Subcutaneous abdominal adipose tissue (tissue), 5 donors: ENCODE data around the gene SCMH1.

Experiments
- H3K27ac ChIP-seq: one replicate; pipeline ENCODE4 v1.7.0; 2013; ENCODE audit warnings: low read depth, mild to moderate bottlenecking, inconsistent platforms, low read length, moderate library complexity
- H3K27me3 ChIP-seq, 5 donors: one replicate each; pipeline ENCODE4 v1.7.0; 2013; ENCODE audit warnings: low read length in 5 of 5, inconsistent platforms in 1 of 5; ENCODE audit not compliant: control insufficient read depth in 5 of 5, insufficient read depth in 4 of 5
- H3K36me3 ChIP-seq, 5 donors: one replicate each; pipeline ENCODE4 v1.7.0; 2013; ENCODE audit warnings: low read length in 5 of 5; ENCODE audit not compliant: control insufficient read depth in 5 of 5, insufficient read depth in 5 of 5
- H3K4me1 ChIP-seq, 5 donors: one replicate each; pipeline ENCODE4 v1.7.0; 2013; ENCODE audit warnings: low read length in 5 of 5, mild to moderate bottlenecking in 3 of 5, moderate library complexity in 1 of 5; ENCODE audit not compliant: control insufficient read depth in 5 of 5, insufficient read depth in 5 of 5
- H3K4me3 ChIP-seq, 5 donors: one replicate each; pipeline ENCODE4 v1.7.0; 2013; ENCODE audit warnings: low read length in 5 of 5, low read depth in 1 of 5
- H3K9ac ChIP-seq, 5 donors: one replicate each; pipeline ENCODE4 v1.7.0; 2013; ENCODE audit warnings: low read length in 5 of 5, mild to moderate bottlenecking in 4 of 5, moderate library complexity in 3 of 5
- H3K9me3 ChIP-seq, 5 donors: one replicate each; pipeline ENCODE4 v1.7.0; 2013; ENCODE audit warnings: low read length in 5 of 5; ENCODE audit not compliant: control insufficient read depth in 5 of 5
- donor health status: healthy.
- donor health status: healthy.
- donor health status: healthy.
- donor health status: healthy.
- donor health status: healthy.

The SCMH1 gene

GRCh38 chr1:40985875-40986274, 256.2 kb downstream of the SCMH1 start:
- Histone ChIP-seq H3K36me3 (peaks cover 16 to 56% (median 39%) of the 10 kb centered on the region in 5 donors), H3K9me3 (no peaks in the 10 kb centered on the region), H3K27me3 (no peaks in the 10 kb centered on the region), H3K9ac (no peak overlapping the region), H3K27ac (no peak overlapping the region), H3K4me3 (no peak overlapping the region), H3K4me1 (peaks cover 0 to 13% (median 10%) of the 10 kb centered on the region in 5 donors)

- Histone ChIP-seq H3K4me3 (no peak overlapping the region), H3K36me3 (peaks cover 14 to 51% (median 32%) of the 10 kb centered on the region in 5 donors), H3K27me3 (no peaks in the 10 kb centered on the region), H3K27ac (no peak overlapping the region), H3K4me1 (peaks cover 2 to 20% (median 17%) of the 10 kb centered on the region in 5 donors), H3K9me3 (no peaks in the 10 kb centered on the region), H3K9ac (no peak overlapping the region)
These were observed 256.9 kb downstream of the SCMH1 start for GRCh38 chr1:40985161-40985560.

GRCh38 chr1:40984531-40984930, 257.6 kb downstream of the SCMH1 start:
- H3K9me3 ChIP-seq = no peaks in the 10 kb centered on the region
- H3K27ac ChIP-seq = no peak overlapping the region
- H3K9ac ChIP-seq = no peak overlapping the region
- H3K4me1 ChIP-seq = peaks cover 2 to 21% (median 18%) of the 10 kb centered on the region in 5 donors
- peaks cover 11 to 50% (median 30%) of the 10 kb centered on the region in 5 donors for H3K36me3 ChIP-seq
- H3K4me3 ChIP-seq = no peak overlapping the region
- H3K27me3 ChIP-seq = no peaks in the 10 kb centered on the region

GRCh38 chr1:40984066-40984465, 258.0 kb downstream of the SCMH1 start:
- H3K4me1 ChIP-seq = peaks cover 2 to 26% (median 20%) of the 10 kb centered on the region in 5 donors
- H3K27me3 ChIP-seq = no peaks in the 10 kb centered on the region

GRCh38 chr1:40983286-40983685, 258.8 kb downstream of the SCMH1 start:
- H3K9me3 ChIP-seq = no peaks in the 10 kb centered on the region
- H3K27ac ChIP-seq = no peak overlapping the region
- peaks cover 2 to 29% (median 23%) of the 10 kb centered on the region in 5 donors for H3K4me1 ChIP-seq
- H3K36me3 ChIP-seq = peaks cover 7 to 38% (median 23%) of the 10 kb centered on the region in 5 donors
- no peak overlapping the region for H3K9ac ChIP-seq
- no peaks in the 10 kb centered on the region for H3K27me3 ChIP-seq
- no peak overlapping the region for H3K4me3 ChIP-seq

More at GRCh38 chr1:40984066-40984465, 258.0 kb downstream of the SCMH1 start:
- Histone ChIP-seq H3K9ac (no peak overlapping the region), H3K9me3 (no peaks in the 10 kb centered on the region), H3K27ac (no peak overlapping the region), H3K36me3 (peaks cover 11 to 45% (median 26%) of the 10 kb centered on the region in 5 donors), H3K4me3 (no peak overlapping the region)

DNA sequence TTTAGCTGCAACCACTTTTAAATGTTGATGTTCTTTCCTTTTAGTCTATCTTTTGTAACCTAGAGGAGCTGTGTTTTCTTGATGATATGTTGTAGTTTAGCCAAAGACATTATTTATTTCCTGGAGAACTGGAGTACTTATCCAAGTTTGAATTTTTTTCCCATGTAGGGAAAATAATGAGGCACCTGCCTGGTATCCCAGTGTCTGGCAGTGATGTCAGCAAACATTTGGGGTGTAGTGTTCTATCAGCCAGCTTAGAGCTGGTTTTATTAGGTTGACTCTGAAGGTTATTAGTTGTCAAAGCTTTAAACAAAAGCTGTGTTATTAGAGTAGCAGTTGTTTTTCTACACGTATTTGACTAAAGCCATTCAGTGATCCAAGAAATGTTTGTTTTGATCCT, 259.4 kb downstream of the SCMH1 start:
- H3K4me3 ChIP-seq = no peak overlapping the region
- peaks cover 6 to 32% (median 21%) of the 10 kb centered on the region in 5 donors for H3K36me3 ChIP-seq
- H3K9ac ChIP-seq = no peak overlapping the region
- H3K9me3 ChIP-seq = no peaks in the 10 kb centered on the region
- peaks cover 2 to 29% (median 23%) of the 10 kb centered on the region in 5 donors for H3K4me1 ChIP-seq
- no peaks in the 10 kb centered on the region for H3K27me3 ChIP-seq
- H3K27ac ChIP-seq = no peak overlapping the region

DNA sequence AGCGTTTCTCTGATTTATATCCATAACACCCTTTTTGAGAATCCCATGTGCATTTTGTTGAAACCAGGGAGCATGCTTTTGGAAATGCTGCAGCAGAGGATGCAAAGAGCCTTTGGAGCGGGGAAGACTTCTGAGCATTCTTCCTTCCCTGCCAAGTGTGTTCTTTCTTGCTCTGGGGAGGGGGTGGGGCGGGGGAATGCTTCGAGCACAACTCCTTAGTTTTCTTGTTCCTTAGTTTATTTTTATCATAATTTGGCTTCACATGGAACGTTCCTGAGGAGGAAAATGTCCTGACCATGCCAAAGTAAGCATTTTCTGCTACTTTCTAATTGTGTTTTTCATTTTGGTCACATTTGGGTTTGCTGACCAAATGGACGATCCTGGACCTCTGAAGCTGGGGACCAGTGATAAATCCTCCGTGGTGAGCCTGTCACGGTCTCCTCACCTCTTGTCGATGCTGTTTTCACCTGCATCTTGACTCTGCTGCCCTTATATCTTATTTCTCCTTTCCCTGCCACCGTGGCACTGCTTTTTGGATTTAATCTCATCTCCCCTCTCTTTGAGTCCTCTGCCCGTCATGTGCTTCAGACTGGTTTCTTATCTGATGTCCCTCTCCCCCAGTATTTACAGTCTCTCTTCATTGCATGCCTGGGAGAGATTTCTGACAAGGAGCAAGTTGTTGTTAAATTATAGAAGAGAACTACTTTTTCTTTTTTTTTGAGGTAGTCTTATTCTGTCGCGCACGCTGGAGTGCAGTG, 260.2 kb downstream of the SCMH1 start:
- no peak overlapping the region for H3K27ac ChIP-seq
- no peaks in the 10 kb centered on the region for H3K9me3 ChIP-seq
- peaks cover 0 to 24% (median 13%) of the 10 kb centered on the region in 5 donors for H3K36me3 ChIP-seq
- no peak overlapping the region for H3K9ac ChIP-seq
- no peak overlapping the region for H3K4me3 ChIP-seq
- H3K27me3 ChIP-seq = no peaks in the 10 kb centered on the region
- H3K4me1 ChIP-seq = peaks cover 2 to 29% (median 23%) of the 10 kb centered on the region in 5 donors

DNA sequence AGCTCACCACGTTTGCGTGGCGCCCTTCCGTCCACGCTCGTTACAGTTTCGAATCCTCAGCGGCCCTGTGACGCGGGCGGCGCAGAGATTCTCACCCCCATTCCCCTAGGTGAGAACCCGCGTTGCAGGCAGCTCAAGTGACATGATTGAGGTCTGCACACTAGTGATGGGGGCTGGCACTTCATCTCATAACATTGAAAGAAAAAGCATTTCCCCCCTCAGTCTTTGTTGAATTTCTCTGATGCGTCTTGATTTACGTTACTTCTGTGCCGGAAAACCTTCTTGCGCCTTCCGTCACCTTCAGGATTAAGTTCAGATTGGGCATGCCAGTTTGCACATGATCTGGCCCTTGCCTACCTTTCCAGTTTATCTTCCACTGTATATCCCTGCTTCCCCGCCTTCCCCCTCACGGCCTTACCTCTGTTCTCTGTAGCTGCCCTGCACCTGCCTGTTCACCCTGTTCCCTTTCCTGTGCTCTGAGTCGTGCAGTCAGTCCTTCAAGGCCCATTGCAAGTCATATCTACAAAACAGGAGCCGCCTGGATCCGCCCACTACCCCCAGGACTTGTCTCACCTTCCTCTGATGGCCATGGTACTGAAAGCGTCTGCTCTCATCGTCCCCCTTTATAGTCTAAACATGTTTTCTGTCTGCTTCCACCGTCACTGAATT, 261.5 kb downstream of the SCMH1 start:
- no peak overlapping the region for H3K27ac ChIP-seq

GRCh38 chr1:40980068-40980452, 262.0 kb downstream of the SCMH1 start:
- Histone ChIP-seq H3K4me1 (peaks cover 2 to 29% (median 23%) of the 10 kb centered on the region in 5 donors), H3K27me3 (no peaks in the 10 kb centered on the region), H3K9ac (peak overlapping the region in 3 of 5 donors; percentile 49 to 80 (median 74)), H3K27ac (no peak overlapping the region), H3K9me3 (no peaks in the 10 kb centered on the region), H3K4me3 (peak overlapping the region in 4 of 5 donors; percentile 60 to 86 (median 78)), H3K36me3 (peaks cover 0 to 7% (median 3%) of the 10 kb centered on the region in 5 donors)

More for the DNA sequence above, 261.5 kb downstream of the SCMH1 start:
- Histone ChIP-seq H3K4me1 (peaks cover 2 to 29% (median 23%) of the 10 kb centered on the region in 5 donors), H3K9me3 (no peaks in the 10 kb centered on the region), H3K9ac (peak overlapping the region in 3 of 5 donors; percentile 49 to 80 (median 74)), H3K27me3 (no peaks in the 10 kb centered on the region), H3K36me3 (peaks cover 0 to 11% (median 7%) of the 10 kb centered on the region in 5 donors), H3K4me3 (peak overlapping the region; percentile 53 to 86 (median 73))
